ENCODE data around the gene ZBTB40.

DNA sequence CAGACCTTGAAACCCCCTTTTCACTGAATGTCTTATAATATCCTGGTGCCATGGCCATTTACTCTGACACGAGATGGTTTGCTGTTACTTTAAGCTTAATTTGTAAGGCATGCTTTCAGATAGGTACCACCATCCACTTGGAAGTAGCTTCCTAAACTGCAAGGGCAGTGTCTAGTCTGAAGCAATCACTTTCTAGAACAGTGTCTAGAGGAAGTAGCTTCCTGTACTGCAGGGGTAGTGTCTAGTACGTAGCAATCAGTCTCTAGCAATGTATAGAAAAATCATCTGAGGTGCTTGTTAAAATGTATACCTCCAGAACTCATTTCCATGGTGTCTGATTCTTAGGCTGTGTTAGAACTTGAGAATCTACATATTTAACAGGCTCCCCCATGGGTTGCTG lies 42.5 kb downstream of the ZBTB40 start:
- TF ChIP-seq, protein P1, sequence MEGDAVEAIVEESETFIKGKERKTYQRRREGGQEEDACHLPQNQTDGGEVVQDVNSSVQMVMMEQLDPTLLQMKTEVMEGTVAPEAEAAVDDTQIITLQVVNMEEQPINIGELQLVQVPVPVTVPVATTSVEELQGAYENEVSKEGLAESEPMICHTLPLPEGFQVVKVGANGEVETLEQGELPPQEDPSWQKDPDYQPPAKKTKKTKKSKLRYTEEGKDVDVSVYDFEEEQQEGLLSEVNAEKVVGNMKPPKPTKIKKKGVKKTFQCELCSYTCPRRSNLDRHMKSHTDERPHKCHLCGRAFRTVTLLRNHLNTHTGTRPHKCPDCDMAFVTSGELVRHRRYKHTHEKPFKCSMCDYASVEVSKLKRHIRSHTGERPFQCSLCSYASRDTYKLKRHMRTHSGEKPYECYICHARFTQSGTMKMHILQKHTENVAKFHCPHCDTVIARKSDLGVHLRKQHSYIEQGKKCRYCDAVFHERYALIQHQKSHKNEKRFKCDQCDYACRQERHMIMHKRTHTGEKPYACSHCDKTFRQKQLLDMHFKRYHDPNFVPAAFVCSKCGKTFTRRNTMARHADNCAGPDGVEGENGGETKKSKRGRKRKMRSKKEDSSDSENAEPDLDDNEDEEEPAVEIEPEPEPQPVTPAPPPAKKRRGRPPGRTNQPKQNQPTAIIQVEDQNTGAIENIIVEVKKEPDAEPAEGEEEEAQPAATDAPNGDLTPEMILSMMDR (IDR thresholded peaks at IDR 0.05; ENCODE audit: borderline replicate concordance, extremely low read depth, low read length, poor library complexity, severe bottlenecking): no peak
- no peak for TF ChIP-seq EZH2 (IDR thresholded peaks at IDR 0.05; ENCODE audit: borderline replicate concordance, low read depth, low read length, severe bottlenecking)

All from DND-41 (cell line).